Fibroblast of lung (primary cell): ENCODE data around the gene SSTR1.

Experiments used
- EZH2 ChIP-seq: IDR thresholded peaks from 2 replicates; pipeline ENCODE4 v1.5.1; 2012; ENCODE audit warnings: low read length, control low read depth, mild to moderate bottlenecking; ENCODE audit errors: missing control alignments
- TF ChIP-seq, protein P1 (sequence below), 2 donors: IDR thresholded peaks in 1 of 2; conservative IDR thresholded peaks in 1 of 2; 1 replicate in 1 of 2; 2 replicates in 1 of 2; pipeline ENCODE4 v1.5.1; 2011 to 2012; ENCODE audit warnings: low read length in 2 of 2, control low read depth in 1 of 2, inconsistent platforms in 1 of 2, low read depth in 1 of 2, mild to moderate bottlenecking in 1 of 2

- TF ChIP-seq, protein P1, sequence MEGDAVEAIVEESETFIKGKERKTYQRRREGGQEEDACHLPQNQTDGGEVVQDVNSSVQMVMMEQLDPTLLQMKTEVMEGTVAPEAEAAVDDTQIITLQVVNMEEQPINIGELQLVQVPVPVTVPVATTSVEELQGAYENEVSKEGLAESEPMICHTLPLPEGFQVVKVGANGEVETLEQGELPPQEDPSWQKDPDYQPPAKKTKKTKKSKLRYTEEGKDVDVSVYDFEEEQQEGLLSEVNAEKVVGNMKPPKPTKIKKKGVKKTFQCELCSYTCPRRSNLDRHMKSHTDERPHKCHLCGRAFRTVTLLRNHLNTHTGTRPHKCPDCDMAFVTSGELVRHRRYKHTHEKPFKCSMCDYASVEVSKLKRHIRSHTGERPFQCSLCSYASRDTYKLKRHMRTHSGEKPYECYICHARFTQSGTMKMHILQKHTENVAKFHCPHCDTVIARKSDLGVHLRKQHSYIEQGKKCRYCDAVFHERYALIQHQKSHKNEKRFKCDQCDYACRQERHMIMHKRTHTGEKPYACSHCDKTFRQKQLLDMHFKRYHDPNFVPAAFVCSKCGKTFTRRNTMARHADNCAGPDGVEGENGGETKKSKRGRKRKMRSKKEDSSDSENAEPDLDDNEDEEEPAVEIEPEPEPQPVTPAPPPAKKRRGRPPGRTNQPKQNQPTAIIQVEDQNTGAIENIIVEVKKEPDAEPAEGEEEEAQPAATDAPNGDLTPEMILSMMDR (conservative IDR thresholded peaks at IDR 0.05 in 1 of 2, IDR thresholded peaks at IDR 0.05 in 1 of 2; ENCODE audit: low read depth in 1 of 2, low read length in 2 of 2) = no peak
- TF ChIP-seq EZH2 = no peak
Observed at GRCh38 chr14:38213001-38213400, 5.3 kb downstream of the SSTR1 start.
